K562 treated with DMSO at 1 percent for 4 hours (cell line): ENCODE data around the gene RIN1. TPM values are rescaled to one million over a fixed set of nuclear protein-coding genes. Genes with fewer than 3 reads are reported as not detected.

Experiments used
- total RNA-seq: library from RNA; unstranded; fragments of 300-600 nt; gene quantifications from 2 replicates; pipeline ENCODE4 v1.2.3, GENCODE V29; 2022; ENCODE audit not compliant: insufficient read depth

RIN1 gene, protein sequence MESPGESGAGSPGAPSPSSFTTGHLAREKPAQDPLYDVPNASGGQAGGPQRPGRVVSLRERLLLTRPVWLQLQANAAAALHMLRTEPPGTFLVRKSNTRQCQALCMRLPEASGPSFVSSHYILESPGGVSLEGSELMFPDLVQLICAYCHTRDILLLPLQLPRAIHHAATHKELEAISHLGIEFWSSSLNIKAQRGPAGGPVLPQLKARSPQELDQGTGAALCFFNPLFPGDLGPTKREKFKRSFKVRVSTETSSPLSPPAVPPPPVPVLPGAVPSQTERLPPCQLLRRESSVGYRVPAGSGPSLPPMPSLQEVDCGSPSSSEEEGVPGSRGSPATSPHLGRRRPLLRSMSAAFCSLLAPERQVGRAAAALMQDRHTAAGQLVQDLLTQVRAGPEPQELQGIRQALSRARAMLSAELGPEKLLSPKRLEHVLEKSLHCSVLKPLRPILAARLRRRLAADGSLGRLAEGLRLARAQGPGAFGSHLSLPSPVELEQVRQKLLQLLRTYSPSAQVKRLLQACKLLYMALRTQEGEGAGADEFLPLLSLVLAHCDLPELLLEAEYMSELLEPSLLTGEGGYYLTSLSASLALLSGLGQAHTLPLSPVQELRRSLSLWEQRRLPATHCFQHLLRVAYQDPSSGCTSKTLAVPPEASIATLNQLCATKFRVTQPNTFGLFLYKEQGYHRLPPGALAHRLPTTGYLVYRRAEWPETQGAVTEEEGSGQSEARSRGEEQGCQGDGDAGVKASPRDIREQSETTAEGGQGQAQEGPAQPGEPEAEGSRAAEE
- 0.90 and 1.9 TPM in 2 replicates for total RNA-seq

DNA sequence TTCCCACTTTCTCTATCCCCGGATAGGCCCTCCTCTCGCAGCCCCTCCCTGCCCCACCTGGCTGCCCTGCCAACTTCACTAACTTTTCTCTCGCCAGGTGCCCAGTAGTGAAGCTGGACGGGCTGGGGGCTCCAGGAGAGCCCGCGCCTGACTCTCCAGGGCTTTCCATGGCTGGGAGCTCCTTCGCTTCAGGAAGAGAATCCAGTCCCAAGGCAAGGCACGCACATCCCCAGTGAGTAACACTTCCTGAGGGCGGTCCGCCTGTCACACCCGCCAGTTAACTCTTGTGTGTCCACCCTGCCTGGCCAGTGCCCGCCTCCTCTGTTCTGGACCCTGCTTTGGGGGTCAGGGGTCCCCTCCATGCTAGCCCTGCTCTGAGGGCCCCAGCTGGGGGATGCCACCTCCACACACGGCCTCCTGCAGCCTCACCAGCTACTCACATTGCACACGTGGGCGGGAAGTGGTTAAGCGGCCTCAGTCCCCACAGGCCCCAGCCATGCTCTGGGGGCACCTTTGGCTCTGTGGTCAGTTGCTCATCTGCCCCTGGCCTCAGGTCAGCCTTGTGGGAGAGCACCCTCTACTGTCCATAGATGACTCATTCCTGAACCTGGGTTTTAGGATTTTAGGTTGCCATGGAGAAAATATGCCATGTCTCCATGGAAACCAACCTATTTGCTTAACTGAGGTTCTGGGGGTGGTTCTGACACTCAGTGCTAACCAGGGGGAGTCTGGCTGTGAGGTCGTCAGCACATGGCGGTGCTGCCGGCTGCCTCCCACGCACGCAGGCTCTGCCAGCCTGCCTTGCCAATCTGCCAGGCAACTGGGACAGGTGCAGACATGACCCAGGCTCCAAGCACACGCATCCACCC is at the start of gene RIN1:
TSS of gene RIN1 (minus strand) at position 201 of the 869 bp plus-strand sequence. CDS start at position 169, 32 bp downstream.

DNA sequence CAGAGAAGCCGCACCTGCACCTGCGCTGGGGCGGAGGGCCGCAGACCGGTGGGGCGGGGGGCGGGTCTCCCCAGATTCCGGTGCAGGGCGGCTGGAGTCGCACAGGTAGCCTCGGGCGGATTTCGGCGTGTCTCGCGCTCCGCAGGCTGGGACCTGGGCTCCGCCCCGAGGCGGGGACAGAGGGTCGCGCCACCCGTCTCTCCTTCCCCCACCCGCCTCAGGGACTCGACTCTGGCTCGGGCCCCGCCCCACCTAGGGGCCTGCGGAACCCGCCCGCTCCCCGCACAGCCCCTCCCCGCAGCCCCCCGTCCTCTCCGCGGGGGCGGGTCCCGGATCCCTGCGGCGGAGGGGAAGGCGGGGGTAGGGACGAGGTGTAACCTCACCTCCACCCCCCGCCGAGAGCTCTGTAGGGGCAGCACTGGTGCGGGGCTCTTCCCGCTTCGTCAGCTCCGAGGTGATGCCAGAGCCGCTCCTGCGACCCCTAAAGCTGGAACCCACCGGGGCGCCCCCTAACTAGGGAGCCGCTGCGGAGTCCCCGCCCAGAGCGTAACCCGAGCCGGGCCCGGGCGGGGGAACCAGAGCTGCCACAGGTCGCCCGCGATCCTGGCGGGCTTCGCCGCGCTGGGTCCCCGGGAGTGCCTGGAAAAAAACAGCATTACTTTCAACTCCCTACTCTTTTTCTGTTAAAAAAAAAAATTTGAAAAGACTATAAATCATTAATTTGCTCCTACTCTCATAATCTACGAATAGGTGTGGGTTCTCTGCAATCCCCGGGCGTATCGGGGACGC is 35.6 kb upstream of the RIN1 start, which contains the start of gene SLC29A2:
TSS of gene SLC29A2 (minus strand) at position 134 of the 789 bp plus-strand sequence. CDS start 169 bp downstream, outside the sequence.

DNA sequence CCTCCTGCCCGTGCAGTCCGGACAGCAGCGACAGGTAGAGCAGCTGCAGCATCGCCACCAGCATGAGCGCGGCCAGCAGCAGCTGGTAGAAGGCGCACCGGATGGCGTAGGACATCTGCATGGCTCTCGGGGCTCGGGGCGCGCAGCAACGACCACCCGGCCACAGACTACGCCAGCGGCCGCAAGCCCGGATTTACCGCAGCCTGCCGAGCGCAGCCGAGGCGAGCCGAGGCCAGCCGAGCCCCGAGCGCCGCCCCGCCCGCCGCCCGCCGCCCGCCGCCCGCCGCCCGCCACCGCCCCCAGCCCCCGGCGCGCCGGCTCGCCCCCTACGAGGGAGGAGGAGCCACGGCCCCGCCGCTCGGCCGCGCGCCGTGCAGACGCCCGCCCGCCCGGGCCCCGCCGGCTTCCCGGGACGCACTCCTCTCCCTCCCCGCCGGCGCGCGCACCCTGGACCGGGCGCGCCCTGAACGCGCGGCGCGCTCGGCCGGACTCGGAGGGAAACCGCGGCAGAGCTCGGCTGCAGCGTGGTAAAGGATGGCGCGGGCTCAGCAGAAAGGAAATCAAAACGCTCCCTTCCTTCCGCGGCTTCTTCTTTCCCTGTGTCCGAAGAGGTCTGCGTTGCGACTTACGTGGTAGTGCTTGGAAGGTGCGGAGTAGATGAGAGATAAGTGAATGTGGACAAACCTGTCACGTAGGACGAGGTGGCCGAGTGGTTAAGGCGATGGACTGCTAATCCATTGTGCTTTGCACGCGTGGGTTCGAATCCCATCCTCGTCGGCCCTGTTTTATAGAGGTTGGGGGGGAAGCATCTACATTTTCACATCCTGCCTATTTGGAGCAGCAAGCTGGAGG is 11.4 kb upstream of the RIN1 start, which contains the start of gene B4GAT1:
TSS of gene B4GAT1 (minus strand) at position 205 of the 852 bp plus-strand sequence. CDS start at position 121, 84 bp downstream.

DNA sequence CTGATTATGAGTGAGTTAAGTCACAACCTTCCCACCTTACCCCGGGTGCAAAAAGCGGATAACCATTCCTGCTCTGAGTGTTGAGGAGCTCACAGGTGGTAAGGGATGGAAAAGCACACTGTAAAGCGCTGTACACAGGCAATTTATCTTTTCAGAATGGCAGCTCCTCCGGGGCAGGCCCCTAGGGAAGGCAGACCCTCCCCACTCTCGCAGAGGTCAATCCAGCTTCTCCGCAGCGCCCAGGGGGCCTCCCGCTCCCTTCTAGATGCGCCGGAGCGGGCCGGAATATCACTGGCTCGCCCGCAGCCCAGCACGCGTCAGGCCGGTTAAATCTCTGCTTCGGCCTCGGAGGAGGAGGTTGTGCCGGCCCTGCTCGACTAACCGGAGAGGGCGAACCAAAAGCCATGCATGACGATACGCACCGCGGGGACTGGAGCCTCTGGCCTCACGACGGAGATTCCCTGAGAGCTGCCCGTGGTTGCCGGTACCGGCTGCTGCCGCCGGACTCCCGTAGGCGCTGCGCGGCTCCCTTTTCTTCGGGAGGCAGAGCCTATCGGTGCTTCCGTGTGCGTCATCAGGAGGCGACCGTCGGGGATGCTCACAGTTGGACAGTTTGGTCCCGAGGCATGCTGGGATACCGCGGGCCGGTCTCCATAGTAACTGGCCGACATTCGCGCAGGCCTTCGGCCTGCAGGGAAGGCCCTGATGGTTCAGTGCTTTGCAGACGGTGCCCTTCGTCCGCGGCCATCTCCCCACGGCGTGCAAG is 8.5 kb upstream of the RIN1 start, which contains the start of gene BRMS1:
TSS of gene BRMS1 (minus strand) at position 555 of the 766 bp plus-strand sequence. CDS start 2,870 bp downstream, outside the sequence.

DNA sequence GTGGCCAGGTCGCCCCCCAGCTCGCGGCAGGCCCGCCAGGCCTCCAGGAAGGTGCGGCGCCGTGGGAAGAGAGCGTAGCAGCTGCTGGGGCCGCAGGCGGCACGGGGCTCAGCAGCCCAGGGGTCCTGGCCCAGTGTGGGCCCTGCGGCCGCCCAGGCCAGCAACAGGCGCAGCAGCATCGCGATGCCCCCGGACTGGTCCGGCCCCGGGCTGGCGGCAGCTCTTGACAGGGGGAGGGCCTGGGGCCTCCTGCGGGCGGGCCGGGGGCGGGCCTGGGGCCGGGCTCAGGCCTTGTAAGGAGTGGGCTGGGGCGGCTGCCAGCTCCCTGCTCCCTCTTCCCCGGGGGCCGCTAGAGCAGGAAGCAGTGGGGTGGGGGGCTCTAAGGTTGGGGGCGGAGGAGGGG is 19.4 kb downstream of the RIN1 start, which contains the start of gene CD248:
TSS of gene CD248 (minus strand) at position 196 of the 403 bp plus-strand sequence. CDS start at position 179, 17 bp downstream.

DNA sequence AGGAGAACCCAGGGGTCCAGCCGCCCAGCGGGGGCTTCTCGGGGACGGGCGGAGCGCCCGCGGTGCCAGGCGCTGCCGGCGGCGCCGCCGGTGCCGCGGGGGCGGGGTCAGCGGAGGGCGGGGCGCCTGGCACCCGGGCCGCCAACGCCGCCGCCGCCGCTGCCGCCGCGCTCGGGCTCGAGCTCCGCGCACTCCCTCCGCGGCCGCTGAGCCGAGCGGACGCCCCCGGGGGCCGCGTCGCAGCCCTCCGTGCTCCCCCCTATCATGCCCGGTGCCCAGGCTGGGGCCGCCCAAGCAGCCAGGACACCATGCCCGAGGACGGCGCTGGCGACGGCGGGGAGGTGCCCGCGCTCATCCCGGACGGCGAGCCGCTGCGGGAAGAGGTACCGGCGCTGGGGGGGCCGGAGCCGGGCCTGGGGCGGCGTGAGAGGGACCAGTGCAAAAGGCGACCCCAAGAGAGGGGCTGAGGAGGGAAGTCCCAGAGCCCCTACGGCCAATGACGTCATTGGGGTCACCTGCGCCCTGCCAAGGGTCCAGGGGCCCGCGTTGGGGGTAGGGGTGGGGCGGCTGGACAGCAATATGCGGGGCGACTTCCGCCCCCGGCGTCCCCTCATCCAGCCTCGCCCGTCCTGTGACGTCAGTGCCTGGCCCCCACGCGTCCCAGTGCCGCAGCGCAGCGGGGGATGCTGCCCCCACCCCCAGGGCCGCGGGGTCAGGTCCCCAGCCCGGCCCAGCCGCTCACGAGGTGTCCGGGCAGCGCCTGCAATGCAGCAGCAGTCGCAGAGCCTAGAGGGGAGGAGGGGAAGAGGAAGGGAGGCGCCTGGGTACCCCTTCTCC is 44.3 kb downstream of the RIN1 start, which contains the start of gene TMEM151A:
TSS of gene TMEM151A (plus strand) at position 189 of the 837 bp plus-strand sequence. CDS start at position 309, 120 bp downstream.

DNA sequence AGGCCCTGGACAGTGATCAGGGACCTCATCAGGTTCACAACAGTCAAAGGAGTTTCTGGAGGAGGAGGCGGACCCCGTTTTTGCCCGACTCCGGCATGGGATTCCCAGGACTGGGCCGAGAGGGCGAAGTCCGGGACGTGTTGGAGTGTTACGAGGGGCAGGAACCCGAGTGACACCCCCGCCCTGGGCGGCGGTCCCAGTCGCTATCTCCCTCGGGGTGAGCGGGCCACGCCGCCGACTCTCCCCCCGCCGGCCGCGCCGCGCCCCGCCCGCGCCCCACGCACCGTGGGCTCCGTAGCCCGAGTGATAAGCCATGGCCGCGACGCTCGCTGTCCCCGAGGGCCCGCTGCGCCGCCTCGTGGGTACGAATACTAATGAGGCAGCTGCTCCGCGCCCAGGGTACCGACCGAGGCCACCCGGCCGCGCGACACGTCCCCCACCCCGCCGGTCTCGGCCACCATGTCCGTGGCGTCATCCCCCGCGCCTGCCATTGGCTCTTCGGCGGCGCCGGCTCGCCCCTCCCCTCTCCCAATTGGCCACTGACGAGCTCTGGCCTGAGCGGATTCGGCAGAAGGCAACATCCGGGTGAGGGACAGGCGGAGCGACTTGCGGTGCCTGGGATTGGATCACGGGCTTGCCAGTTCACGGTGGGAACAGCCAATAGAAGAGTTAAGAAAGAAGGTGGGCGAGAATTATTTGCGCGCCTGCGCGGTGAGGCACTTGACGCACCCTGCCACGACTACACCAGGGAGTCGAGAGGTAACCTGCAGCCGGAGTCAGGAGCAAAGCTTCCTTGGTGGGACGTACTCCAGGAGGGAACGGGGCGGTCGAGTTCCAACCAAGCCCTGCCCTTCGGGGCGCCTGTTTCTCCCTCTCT is 47.3 kb downstream of the RIN1 start, which contains the start of gene YIF1A:
TSS of gene YIF1A (minus strand) at position 473 of the 877 bp plus-strand sequence. CDS start at position 315, 158 bp downstream.

Other genes starting within 250 kb of the RIN1 start
- gene KLC2, start 78.7 kb downstream of the RIN1 start, total RNA-seq = 33.3 and 34.0 TPM in 2 replicates
- gene RAB1B, start 67.8 kb downstream of the RIN1 start, total RNA-seq = 156 and 172 TPM in 2 replicates
- 0.52 TPM in 1 of 2 replicates, not detected in the other for gene CNIH2, start 58.3 kb downstream of the RIN1 start, total RNA-seq
- 111 and 122 TPM in 2 replicates for gene YIF1A, start 47.3 kb downstream of the RIN1 start, total RNA-seq
- gene TMEM151A, start 44.5 kb downstream of the RIN1 start, total RNA-seq = not detected in 2 replicates
- gene CD248, start 19.4 kb downstream of the RIN1 start, total RNA-seq = not detected in 2 replicates
- gene BRMS1, start 8.7 kb upstream of the RIN1 start, total RNA-seq = 44.5 and 51.4 TPM in 2 replicates
- 23.2 and 25.5 TPM in 2 replicates for gene B4GAT1, start 11.2 kb upstream of the RIN1 start, total RNA-seq
- 5.8 and 11.3 TPM in 2 replicates for gene SLC29A2, start 35.3 kb upstream of the RIN1 start, total RNA-seq
- gene NPAS4, start 84.6 kb upstream of the RIN1 start, total RNA-seq = not detected in 2 replicates
- 51.8 and 54.1 TPM in 2 replicates for gene MRPL11, start 102.4 kb upstream of the RIN1 start, total RNA-seq
- gene PELI3, start 130.5 kb upstream of the RIN1 start, total RNA-seq = 3.5 and 4.1 TPM in 2 replicates
- 35.2 and 38.6 TPM in 2 replicates for gene DPP3, start 144.0 kb upstream of the RIN1 start, total RNA-seq
- 8.4 and 10.2 TPM in 2 replicates for gene BBS1, start 174.2 kb upstream of the RIN1 start, total RNA-seq
- gene ZDHHC24, start 209.6 kb upstream of the RIN1 start, total RNA-seq = 9.4 and 10.1 TPM in 2 replicates
- not detected in 2 replicates for gene ACTN3, start 210.5 kb upstream of the RIN1 start, total RNA-seq
- gene CTSF, start 232.2 kb upstream of the RIN1 start, total RNA-seq = 18.6 and 19.2 TPM in 2 replicates